Liver (tissue), 9 donors: Measurements from ENCODE around the gene TTC28. TPM values are rescaled to one million over a fixed set of nuclear protein-coding genes. Genes with fewer than 3 reads are reported as not detected.

ENCODE experiments used
- DNase-seq: peaks from one replicate; pipeline ENCODE4 v3.0.0-alpha.2; 2017; ENCODE audit warnings: low spot score
- H3K27ac ChIP-seq, 2 donors: one replicate each; pipeline ENCODE4 v1.7.0; 2013; ENCODE audit warnings: inconsistent platforms in 2 of 2, low read length in 2 of 2, control low read depth in 1 of 2, low read depth in 1 of 2, mild to moderate bottlenecking in 1 of 2
- H3K27me3 ChIP-seq, 4 donors: one replicate each; pipeline versions ENCODE4 v1.6.1 to v1.7.0; 2013; ENCODE audit warnings: low read length in 3 of 4, inconsistent platforms in 1 of 4, mild to moderate bottlenecking in 1 of 4, moderate library complexity in 1 of 4; ENCODE audit not compliant: control insufficient read depth in 4 of 4, insufficient read depth in 4 of 4
- H3K36me3 ChIP-seq, 4 donors: one replicate each; pipeline versions ENCODE4 v1.6.1 to v1.7.0; 2013; ENCODE audit warnings: low read length in 3 of 4, mild to moderate bottlenecking in 3 of 4, low read depth in 1 of 4, moderate library complexity in 1 of 4; ENCODE audit not compliant: control insufficient read depth in 4 of 4, insufficient read depth in 3 of 4
- H3K4me1 ChIP-seq, 4 donors: one replicate each; pipeline versions ENCODE4 v1.6.1 to v1.7.0; 2013; ENCODE audit warnings: low read length in 3 of 4, mild to moderate bottlenecking in 3 of 4, moderate library complexity in 1 of 4; ENCODE audit not compliant: control insufficient read depth in 4 of 4, insufficient read depth in 4 of 4
- H3K4me3 ChIP-seq, 3 donors: one replicate each; pipeline versions ENCODE4 v1.6.1 to v1.7.0; 2013; ENCODE audit warnings: low read length in 3 of 3, control low read depth in 1 of 3, low read depth in 1 of 3, mild to moderate bottlenecking in 1 of 3
- H3K9ac ChIP-seq, 2 donors: one replicate each; pipeline ENCODE4 v1.7.0; 2013; ENCODE audit warnings: low read length in 2 of 2, mild to moderate bottlenecking in 2 of 2, moderate library complexity in 2 of 2, control low read depth in 1 of 2, low read depth in 1 of 2
- H3K9me3 ChIP-seq, 4 donors: one replicate each; pipeline versions ENCODE4 v1.6.1 to v1.7.0; 2013; ENCODE audit warnings: low read length in 3 of 4; ENCODE audit not compliant: control insufficient read depth in 4 of 4
- EGR1 ChIP-seq, 2 donors: IDR thresholded peaks; 2 replicates each; pipeline ENCODE4 v1.6.1; 2016 to 2018; ENCODE audit warnings: antibody characterized with exemption in 2 of 2, low read depth in 2 of 2
- FOXA1 ChIP-seq: IDR thresholded peaks from 2 replicates; pipeline ENCODE4 v1.6.1; 2016; ENCODE audit warnings: antibody characterized with exemption
- FOXA2 ChIP-seq: IDR thresholded peaks from 2 replicates; pipeline ENCODE4 v1.6.1; 2016; ENCODE audit warnings: antibody characterized with exemption
- HNF4A ChIP-seq, 2 donors: conservative IDR thresholded peaks; 2 replicates each; pipeline ENCODE4 v1.6.1; 2016; ENCODE audit warnings: antibody characterized with exemption in 2 of 2, mild to moderate bottlenecking in 2 of 2
- HNF4G ChIP-seq: IDR thresholded peaks from 2 replicates; pipeline ENCODE4 v1.6.1; 2016; ENCODE audit warnings: antibody characterized with exemption
- JUND ChIP-seq, 2 donors: IDR thresholded peaks; 2 replicates each; pipeline ENCODE4 v1.6.1; 2016; ENCODE audit warnings: antibody characterized with exemption in 2 of 2
- NR2F2 ChIP-seq: IDR thresholded peaks from 2 replicates; pipeline ENCODE4 v1.6.1; 2016; ENCODE audit warnings: antibody characterized with exemption
- RAD21 ChIP-seq, 2 donors: IDR thresholded peaks; 2 replicates each; pipeline ENCODE4 v1.6.1; 2016; ENCODE audit warnings: antibody characterized with exemption in 2 of 2, mild to moderate bottlenecking in 2 of 2
- RXRA ChIP-seq, 2 donors: IDR thresholded peaks; 2 replicates each; pipeline ENCODE4 v1.6.1; 2017 to 2018; ENCODE audit warnings: antibody characterized with exemption in 2 of 2, mild to moderate bottlenecking in 1 of 2
- SP1 ChIP-seq: IDR thresholded peaks from 2 replicates; pipeline ENCODE4 v1.6.1; 2018; ENCODE audit warnings: antibody characterized with exemption, mild to moderate bottlenecking
- TAF1 ChIP-seq: conservative IDR thresholded peaks from 2 replicates; pipeline ENCODE4 v1.6.1; 2016; ENCODE audit warnings: antibody characterized with exemption, mild to moderate bottlenecking
- YY1 ChIP-seq: IDR thresholded peaks from 2 replicates; pipeline ENCODE4 v1.6.1; 2016; ENCODE audit warnings: antibody characterized with exemption, mild to moderate bottlenecking
- WGBS: extraction: QIAGEN DNeasy Blood & Tissue Kit; methylation state at CpG from one replicate; pipeline ENCODE4 v1.1.7; 2013; 5-methylcytosine and 5-hydroxymethylcytosine counted together
- polyA plus RNA-seq, 2 donors: library from polyadenylated mRNA; stranded (reverse) in 1 of 2; unstranded in 1 of 2; fragments of 200-250 nt in 1 of 2; fragments of >200 nt in 1 of 2; fragmentation: Nextera tagmentation in 1 of 2; extraction: Ambion mirVana in 1 of 2; gene quantifications; one replicate each; pipeline versions ENCODE4 v1.2.1 to v1.2.3, GENCODE V29; 2013 to 2015
- total RNA-seq, 2 donors: library from RNA; depleted of rRNA; stranded (reverse); fragments of >200 nt; gene quantifications; one replicate each; pipeline ENCODE4 v1.2.3, GENCODE V29; 2014
- TF ChIP-seq, protein P1 (sequence below): IDR thresholded peaks from 2 replicates; pipeline ENCODE4 v1.6.1; 2016; ENCODE audit warnings: antibody characterized with exemption
- TF ChIP-seq, protein P2 (sequence below): IDR thresholded peaks from 2 replicates; pipeline ENCODE4 v1.6.1; 2016; ENCODE audit warnings: antibody characterized with exemption
- TF ChIP-seq, protein P3 (sequence below): IDR thresholded peaks from 2 replicates; pipeline ENCODE4 v1.6.1; 2016; ENCODE audit warnings: antibody characterized with exemption
- TF ChIP-seq, protein P4 (sequence below): fragments of 150-350 bp; IDR thresholded peaks from 2 replicates; pipeline ENCODE4 v1.5.1; 2017; ENCODE audit warnings: improper control_type of control experiment, low read depth, low read length; ENCODE audit not compliant: missing input control
- donor health status: healthy.
- donor health status: healthy.
- donor health status: healthy.
- donor health status: healthy.
- donor health status: healthy.

TTC28 gene
- total and polyA plus RNA-seq, 4 donors = 4.2 to 19.4 (median 5.9) TPM

DNA sequence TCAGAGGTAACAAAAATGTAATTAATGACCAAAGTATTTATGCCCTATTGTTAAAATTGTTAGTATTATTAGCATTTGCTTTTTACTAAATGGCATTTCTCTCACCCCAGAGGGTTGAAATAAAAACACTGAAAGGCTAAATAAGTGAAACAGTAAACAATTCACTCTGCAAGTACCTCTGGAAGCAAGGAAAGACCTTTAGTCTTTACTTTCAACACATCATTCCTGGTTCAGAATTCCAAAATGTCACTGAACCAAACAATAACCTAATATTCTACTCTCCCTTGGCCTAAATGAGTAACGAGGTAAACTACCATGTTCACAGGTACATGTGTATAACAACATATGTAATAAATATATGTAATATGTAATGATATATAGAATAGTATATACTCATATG lies 369.3 kb downstream of the TTC28 start (continued):
- TF ChIP-seq, protein P1, sequence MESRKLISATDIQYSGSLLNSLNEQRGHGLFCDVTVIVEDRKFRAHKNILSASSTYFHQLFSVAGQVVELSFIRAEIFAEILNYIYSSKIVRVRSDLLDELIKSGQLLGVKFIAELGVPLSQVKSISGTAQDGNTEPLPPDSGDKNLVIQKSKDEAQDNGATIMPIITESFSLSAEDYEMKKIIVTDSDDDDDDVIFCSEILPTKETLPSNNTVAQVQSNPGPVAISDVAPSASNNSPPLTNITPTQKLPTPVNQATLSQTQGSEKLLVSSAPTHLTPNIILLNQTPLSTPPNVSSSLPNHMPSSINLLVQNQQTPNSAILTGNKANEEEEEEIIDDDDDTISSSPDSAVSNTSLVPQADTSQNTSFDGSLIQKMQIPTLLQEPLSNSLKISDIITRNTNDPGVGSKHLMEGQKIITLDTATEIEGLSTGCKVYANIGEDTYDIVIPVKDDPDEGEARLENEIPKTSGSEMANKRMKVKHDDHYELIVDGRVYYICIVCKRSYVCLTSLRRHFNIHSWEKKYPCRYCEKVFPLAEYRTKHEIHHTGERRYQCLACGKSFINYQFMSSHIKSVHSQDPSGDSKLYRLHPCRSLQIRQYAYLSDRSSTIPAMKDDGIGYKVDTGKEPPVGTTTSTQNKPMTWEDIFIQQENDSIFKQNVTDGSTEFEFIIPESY = no peak
- TF ChIP-seq EGR1 (IDR thresholded peaks at IDR 0.05; ENCODE audit: low read depth in 2 of 2) = no peak

DNA sequence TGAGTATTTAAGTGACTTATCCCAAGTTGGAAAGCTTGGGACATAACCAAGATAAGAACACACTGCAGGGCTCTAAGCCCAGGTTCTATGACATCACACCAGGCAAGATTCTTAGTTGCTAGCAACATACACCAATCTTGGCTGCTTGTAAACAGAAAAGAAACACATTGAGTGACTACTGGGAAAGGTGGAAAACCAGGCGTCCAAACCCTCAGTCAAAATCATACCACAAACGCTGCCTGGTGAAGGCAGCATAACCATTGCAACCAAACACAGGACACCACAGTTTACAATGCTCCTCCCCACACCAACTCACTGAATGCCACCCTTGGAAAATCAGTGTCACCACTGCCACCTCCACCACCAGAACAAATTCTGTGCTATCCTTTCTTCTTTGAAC lies 379.9 kb downstream of the TTC28 start:
- peaks cover 0 to 6% (median 0%) of the 10 kb centered on the region in 4 donors for H3K4me1 ChIP-seq
- H3K27me3 ChIP-seq = no peaks in the 10 kb centered on the region
- no peak for DNase-seq
- no peak for TF ChIP-seq YY1
- no peak for TF ChIP-seq HNF4A (conservative IDR thresholded peaks at IDR 0.05)
- TF ChIP-seq, protein P2, sequence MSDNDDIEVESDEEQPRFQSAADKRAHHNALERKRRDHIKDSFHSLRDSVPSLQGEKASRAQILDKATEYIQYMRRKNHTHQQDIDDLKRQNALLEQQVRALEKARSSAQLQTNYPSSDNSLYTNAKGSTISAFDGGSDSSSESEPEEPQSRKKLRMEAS = no peak
- TF ChIP-seq, protein P3, sequence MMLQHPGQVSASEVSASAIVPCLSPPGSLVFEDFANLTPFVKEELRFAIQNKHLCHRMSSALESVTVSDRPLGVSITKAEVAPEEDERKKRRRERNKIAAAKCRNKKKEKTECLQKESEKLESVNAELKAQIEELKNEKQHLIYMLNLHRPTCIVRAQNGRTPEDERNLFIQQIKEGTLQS = no peak
- TF ChIP-seq EGR1 (IDR thresholded peaks at IDR 0.05; ENCODE audit: low read depth in 2 of 2) = no peak
- H3K4me3 ChIP-seq = no peak overlapping the region
- H3K9ac ChIP-seq = no peak overlapping the region
- 91% methylated on average over 2 of the region's 2 CpGs for WGBS
- H3K9me3 ChIP-seq = no peaks in the 10 kb centered on the region
- H3K27ac ChIP-seq = no peak overlapping the region
- H3K36me3 ChIP-seq = no peaks in the 10 kb centered on the region

DNA sequence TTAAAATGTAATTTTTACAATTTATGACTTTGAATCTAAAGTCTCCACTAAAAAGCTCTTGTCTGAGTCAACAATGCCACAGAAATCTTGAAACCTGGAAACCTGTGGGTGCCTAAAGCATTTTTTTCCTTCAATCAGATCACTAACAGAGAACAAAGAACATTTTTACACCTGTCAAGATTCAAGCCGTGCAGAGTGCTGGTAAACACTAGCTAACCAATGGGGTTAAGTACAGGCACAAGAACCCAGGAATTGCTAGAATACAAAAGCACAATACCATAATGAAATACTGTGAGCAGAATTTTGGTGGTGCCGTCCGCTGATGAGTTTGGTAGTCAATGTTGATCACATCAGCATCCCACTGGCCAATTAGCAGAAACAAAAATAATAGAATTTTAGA lies 380.3 kb downstream of the TTC28 start:
- no peaks in the 10 kb centered on the region for H3K9me3 ChIP-seq
- no peaks in the 10 kb centered on the region for H3K27me3 ChIP-seq
- H3K9ac ChIP-seq = no peak overlapping the region
- no peak for DNase-seq
- no peak overlapping the region for H3K4me3 ChIP-seq
- H3K27ac ChIP-seq = no peak overlapping the region
- TF ChIP-seq JUND (IDR thresholded peaks at IDR 0.05) (no peak), YY1 (no peak), TAF1 (no peak), HNF4G (no peak), FOXA2 (no peak), RAD21 (IDR thresholded peaks at IDR 0.05) (no peak), HNF4A (conservative IDR thresholded peaks at IDR 0.05) (no peak), FOXA1 (no peak), RXRA (IDR thresholded peaks at IDR 0.05) (no peak), SP1 (no peak), EGR1 (IDR thresholded peaks at IDR 0.05; ENCODE audit: low read depth in 2 of 2) (no peak), NR2F2 (no peak)
- TF ChIP-seq, protein P1 = no peak
- TF ChIP-seq, protein P2 = no peak
- TF ChIP-seq, protein P4, sequence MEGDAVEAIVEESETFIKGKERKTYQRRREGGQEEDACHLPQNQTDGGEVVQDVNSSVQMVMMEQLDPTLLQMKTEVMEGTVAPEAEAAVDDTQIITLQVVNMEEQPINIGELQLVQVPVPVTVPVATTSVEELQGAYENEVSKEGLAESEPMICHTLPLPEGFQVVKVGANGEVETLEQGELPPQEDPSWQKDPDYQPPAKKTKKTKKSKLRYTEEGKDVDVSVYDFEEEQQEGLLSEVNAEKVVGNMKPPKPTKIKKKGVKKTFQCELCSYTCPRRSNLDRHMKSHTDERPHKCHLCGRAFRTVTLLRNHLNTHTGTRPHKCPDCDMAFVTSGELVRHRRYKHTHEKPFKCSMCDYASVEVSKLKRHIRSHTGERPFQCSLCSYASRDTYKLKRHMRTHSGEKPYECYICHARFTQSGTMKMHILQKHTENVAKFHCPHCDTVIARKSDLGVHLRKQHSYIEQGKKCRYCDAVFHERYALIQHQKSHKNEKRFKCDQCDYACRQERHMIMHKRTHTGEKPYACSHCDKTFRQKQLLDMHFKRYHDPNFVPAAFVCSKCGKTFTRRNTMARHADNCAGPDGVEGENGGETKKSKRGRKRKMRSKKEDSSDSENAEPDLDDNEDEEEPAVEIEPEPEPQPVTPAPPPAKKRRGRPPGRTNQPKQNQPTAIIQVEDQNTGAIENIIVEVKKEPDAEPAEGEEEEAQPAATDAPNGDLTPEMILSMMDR = no peak
- TF ChIP-seq, protein P3 = no peak
- no peaks in the 10 kb centered on the region for H3K36me3 ChIP-seq
- 94% methylated on average over 3 of the region's 3 CpGs for WGBS
- H3K4me1 ChIP-seq = peaks cover 0 to 6% (median 0%) of the 10 kb centered on the region in 4 donors
